CD4-positive, alpha-beta T cell treated with Interferon gamma for 1 hour (primary cell): ENCODE results near the gene PSENEN.
A peak's percentile ranks its signal among the peaks of the same experiment; 100 is the strongest.

Experiments
- DNase-seq: peaks from one replicate; pipeline ENCODE4 v3.0.0-alpha.2; 2020

Gene PSENEN

GRCh38 chr19:35775298-35776101 is 30.0 kb downstream of the PSENEN start, which contains the start of gene ARHGAP33:
ARHGAP33 (plus strand) TSS chr19:35775564; CDS start chr19:35775659, 95 bp downstream.
- peak; percentile 97 for DNase-seq

GRCh38 chr19:35776102-35776788 is 30.8 kb downstream of the PSENEN start:
- DNase-seq = no peak

GRCh38 chr19:35777086-35777841 is 31.8 kb downstream of the PSENEN start:
- DNase-seq = no peak

- DNase-seq = no peak
Measured at GRCh38 chr19:35777961-35778360, 32.5 kb downstream of the PSENEN start.

- no peak for DNase-seq
Measured at GRCh38 chr19:35779033-35779432, 33.6 kb downstream of the PSENEN start.

GRCh38 chr19:35780058-35780457 is 34.6 kb downstream of the PSENEN start:
- no peak for DNase-seq

GRCh38 chr19:35780717-35781116 is 35.3 kb downstream of the PSENEN start:
- no peak for DNase-seq

- no peak for DNase-seq
Measured at GRCh38 chr19:35781650-35782049, 36.2 kb downstream of the PSENEN start.

- no peak for DNase-seq
Measured at GRCh38 chr19:35782589-35782988, 37.1 kb downstream of the PSENEN start.

- DNase-seq = no peak
Measured at GRCh38 chr19:35783469-35784434, 38.3 kb downstream of the PSENEN start.

- DNase-seq = no peak
Measured at GRCh38 chr19:35784503-35785338, 39.3 kb downstream of the PSENEN start.

GRCh38 chr19:35785339-35785627 is 39.8 kb downstream of the PSENEN start:
- no peak for DNase-seq

GRCh38 chr19:35786299-35787160 is 41.1 kb downstream of the PSENEN start:
- DNase-seq = no peak

- DNase-seq = no peak
Measured at GRCh38 chr19:35787227-35787799, 41.9 kb downstream of the PSENEN start.

GRCh38 chr19:35788205-35788960 is 42.9 kb downstream of the PSENEN start:
- DNase-seq = no peak

GRCh38 chr19:35789195-35789977 is 43.9 kb downstream of the PSENEN start:
- DNase-seq = no peak

GRCh38 chr19:35789978-35790944 is 44.8 kb downstream of the PSENEN start:
- no peak for DNase-seq
